Placental epithelial cell (primary cell): Measurements from ENCODE around the gene KCNIP3. TPM values are rescaled to one million over a fixed set of nuclear protein-coding genes. Genes with fewer than 3 reads are reported as not detected.

Experiments used
- total RNA-seq: library from RNA; depleted of rRNA; stranded (reverse); fragments of >200 nt; gene quantifications from 2 replicates; pipeline ENCODE4 v1.2.3, GENCODE V29; 2012

Gene KCNIP3
- total RNA-seq, result 26.0 and 27.1 TPM in 2 replicates

DNA sequence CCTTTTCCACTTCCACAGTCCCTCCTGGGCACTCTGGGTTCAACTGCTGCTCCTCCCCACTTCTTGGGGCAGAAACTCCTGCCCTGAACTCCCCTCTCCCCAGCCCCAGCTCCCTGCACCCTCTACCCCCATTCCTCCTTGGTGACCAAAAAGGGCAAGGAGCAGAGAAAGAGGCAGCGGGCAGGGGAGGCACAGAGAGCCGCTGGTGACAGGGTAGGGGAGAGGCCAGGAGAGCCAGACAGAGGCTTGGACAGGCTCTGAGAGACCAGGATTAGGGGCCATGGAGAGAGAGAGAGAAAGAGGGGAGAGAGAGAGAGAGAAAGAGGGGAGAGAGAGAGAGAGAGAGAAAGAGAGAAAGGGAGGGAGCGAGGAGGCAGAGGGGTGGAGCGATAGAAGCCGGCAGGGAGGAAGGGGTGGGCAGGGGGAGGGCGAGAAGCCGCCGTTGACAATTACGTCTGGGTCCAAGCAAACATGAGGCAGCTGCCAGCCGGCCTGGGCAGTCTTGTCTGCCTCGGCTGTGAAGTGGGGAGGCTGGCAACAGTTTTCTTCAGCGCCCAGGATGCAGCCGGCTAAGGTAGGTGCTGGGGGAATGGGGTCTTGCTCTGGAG lies at the start of gene KCNIP3:
Gene KCNIP3, plus strand, starts transcription at position 468 of the 608 bp plus-strand sequence. Its CDS starts 92 bp downstream, at position 560.

DNA sequence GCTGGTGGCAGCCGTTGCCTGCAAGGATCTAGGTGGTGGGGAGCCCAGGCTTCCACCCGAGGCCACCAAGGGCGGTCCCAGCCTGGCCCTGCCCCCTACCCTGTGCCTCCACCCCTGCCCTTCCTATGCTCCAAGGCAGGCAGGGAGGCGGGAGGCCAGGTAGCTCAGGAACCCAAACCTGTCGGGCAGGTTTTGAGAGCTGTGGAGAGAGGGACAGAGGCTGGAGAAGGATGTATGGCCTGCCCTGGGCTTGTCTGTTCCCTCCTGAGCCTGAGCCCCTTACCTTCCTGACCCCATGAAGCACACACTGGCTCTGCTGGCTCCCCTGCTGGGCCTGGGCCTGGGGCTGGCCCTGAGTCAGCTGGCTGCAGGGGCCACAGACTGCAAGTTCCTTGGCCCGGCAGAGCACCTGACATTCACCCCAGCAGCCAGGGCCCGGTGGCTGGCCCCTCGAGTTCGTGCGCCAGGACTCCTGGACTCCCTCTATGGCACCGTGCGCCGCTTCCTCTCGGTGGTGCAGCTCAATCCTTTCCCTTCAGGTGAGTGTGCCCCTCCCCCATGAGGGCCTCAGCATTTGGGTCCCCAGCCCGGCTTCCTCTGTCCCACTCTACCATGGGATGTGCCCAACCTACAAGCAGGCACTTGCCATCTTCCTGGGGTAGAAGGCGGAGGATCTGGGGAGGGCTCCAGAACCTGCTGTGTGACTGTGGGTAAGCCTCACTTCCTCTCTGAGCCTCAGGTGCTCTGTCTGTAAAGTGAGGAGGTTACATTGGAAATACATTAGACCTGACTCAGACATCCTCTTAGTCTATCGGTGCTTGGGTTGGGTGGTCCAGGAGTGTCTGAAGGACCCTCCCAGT lies 22.6 kb upstream of the KCNIP3 start, which contains the start of gene PROM2:
Gene PROM2, plus strand, starts transcription at position 159 of the 860 bp plus-strand sequence. Its CDS starts 137 bp downstream, at position 296.

DNA sequence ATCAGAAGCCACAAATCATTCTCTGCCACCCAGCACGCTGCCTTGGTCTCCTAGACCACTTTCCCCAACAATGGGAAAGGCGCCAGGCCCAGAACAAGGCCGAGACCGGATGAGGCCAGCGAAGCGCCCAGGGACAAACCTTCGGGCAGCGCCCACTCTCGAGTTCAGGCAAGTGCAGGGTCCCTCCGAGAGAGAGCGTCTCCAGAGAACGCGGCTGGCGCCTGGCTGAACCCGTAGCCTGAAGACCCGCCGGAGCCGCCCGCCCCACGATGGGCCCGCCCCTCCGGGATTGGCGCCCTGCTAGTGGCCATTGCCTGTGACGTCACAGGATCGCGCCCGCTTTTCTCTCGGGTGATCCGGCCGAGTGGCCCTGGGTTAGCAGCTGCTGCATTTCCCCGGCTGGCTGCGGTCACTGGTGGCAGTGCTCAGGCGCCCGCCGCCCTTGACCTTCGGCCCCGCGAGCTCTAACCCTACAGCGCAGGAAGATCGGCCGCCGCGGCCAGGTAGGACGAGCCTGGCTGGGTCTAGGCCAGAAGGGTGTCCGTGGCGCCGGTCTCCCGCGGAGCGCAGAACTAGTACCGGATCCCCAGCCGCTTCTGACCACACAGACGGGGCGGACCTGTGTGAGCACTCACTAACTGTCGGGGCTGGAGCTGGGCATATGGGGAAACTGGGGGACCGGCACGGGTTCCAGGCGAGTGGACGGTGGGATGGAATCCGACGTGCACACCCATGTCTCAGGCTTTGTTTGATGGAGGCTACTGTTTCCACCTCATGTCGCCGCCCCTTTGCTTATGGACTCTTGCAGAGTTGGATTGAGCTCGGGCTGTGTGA lies 105.4 kb downstream of the KCNIP3 start, which contains the start of gene FAHD2A:
Gene FAHD2A, plus strand, starts transcription at position 339 of the 834 bp plus-strand sequence. CDS start 2,851 bp downstream, outside the sequence.

Other genes with a start within 250 kb of the KCNIP3 start
- 20.4 and 21.1 TPM in 2 replicates for gene MRPS5, start 175.5 kb upstream of the KCNIP3 start, total RNA-seq
- 10.5 and 19.2 TPM in 2 replicates for gene ZNF514, start 137.5 kb upstream of the KCNIP3 start, total RNA-seq
- 7.5 and 9.8 TPM in 2 replicates for gene ZNF2, start 131.5 kb upstream of the KCNIP3 start, total RNA-seq
- 18.5 and 20.7 TPM in 2 replicates for gene ZNF892, start 89.8 kb upstream of the KCNIP3 start, total RNA-seq
- 101 and 124 TPM in 2 replicates for gene PROM2, start 22.9 kb upstream of the KCNIP3 start, total RNA-seq
- 22.8 and 26.4 TPM in 2 replicates for gene FAHD2A, start 105.4 kb downstream of the KCNIP3 start, total RNA-seq
- gene TRIM43B, start 187.4 kb downstream of the KCNIP3 start, total RNA-seq, result not detected in 2 replicates